GM12878 (cell line): Measurements from ENCODE around the gene PRKCI. TPM values are rescaled to one million over a fixed set of nuclear protein-coding genes. Genes with fewer than 3 reads are reported as not detected.
A peak's percentile ranks its signal among the peaks of the same experiment; 100 is the strongest.

Source experiments
- BRCA1 ChIP-seq: IDR thresholded peaks from 2 replicates; pipeline ENCODE4 v1.6.1; 2011; ENCODE audit warnings: low read depth, low read length, improper control_type of control experiment
- ESRRA ChIP-seq: IDR thresholded peaks from 2 replicates; pipeline ENCODE4 v1.6.1; 2012; ENCODE audit warnings: mild to moderate bottlenecking, low read length, improper control_type of control experiment
- EZH2 ChIP-seq: IDR thresholded peaks from 2 replicates; pipeline ENCODE4 v1.6.1; 2012; ENCODE audit warnings: low read depth, mild to moderate bottlenecking, control low read depth, inconsistent platforms, low read length, borderline replicate concordance; ENCODE audit not compliant: control insufficient read depth
- FOXK2 ChIP-seq: fragments of 450-650 bp; IDR thresholded peaks from 2 replicates; pipeline ENCODE4 v1.6.1; 2017; ENCODE audit warnings: mild to moderate bottlenecking, moderate library complexity
- MTA2 ChIP-seq: fragments of 450-650 bp; IDR thresholded peaks from 2 replicates; pipeline ENCODE4 v1.6.1; 2016; ENCODE audit warnings: low read depth, mild to moderate bottlenecking, moderate library complexity
- MXI1 ChIP-seq: fragments of 150-350 bp; IDR thresholded peaks from 2 replicates; pipeline ENCODE4 v1.6.1; 2011; ENCODE audit warnings: low read depth, mild to moderate bottlenecking, inconsistent platforms, low read length, improper control_type of control experiment
- NFXL1 ChIP-seq: fragments of 450-650 bp; IDR thresholded peaks from 2 replicates; pipeline ENCODE4 v1.6.1; 2017; ENCODE audit warnings: antibody characterized with exemption, mild to moderate bottlenecking, borderline replicate concordance
- NFYB ChIP-seq: IDR thresholded peaks from 2 replicates; pipeline ENCODE4 v1.6.1; 2011; ENCODE audit warnings: low read depth, mild to moderate bottlenecking, low read length, improper control_type of control experiment, moderate library complexity; ENCODE audit not compliant: insufficient read depth
- POLR2AphosphoS5 ChIP-seq: IDR thresholded peaks from 2 replicates; pipeline ENCODE4 v1.6.1; 2011; ENCODE audit warnings: mild to moderate bottlenecking, low read length, inconsistent platforms
- RAD51 ChIP-seq: fragments of 450-650 bp; IDR thresholded peaks from 2 replicates; pipeline ENCODE4 v1.6.1; 2016; ENCODE audit warnings: moderate library complexity, mild to moderate bottlenecking, inconsistent platforms
- SIN3A ChIP-seq: IDR thresholded peaks from 2 replicates; pipeline ENCODE4 v1.6.1; 2012; ENCODE audit warnings: low read depth, low read length, improper control_type of control experiment
- polyA plus RNA-seq, 11 experiments: library from polyadenylated mRNA; depleted of rRNA in 4 of 11; unstranded in 6 of 11; stranded (reverse) in 5 of 11; fragments of >200 nt; fragmentation: Nextera tagmentation in 4 of 11; fragmentation: Illumina TruSeq in 1 of 11; extraction: Ambion mirVana in 4 of 11; extraction: Trizol in 1 of 11; gene quantifications; 1 replicate in 1 of 11; 2 replicates in 10 of 11; pipeline versions ENCODE4 v1.2.1 to v1.2.3, GENCODE V29; 2011 to 2016; ENCODE audit warnings: inconsistent platforms in 2 of 11, missing spikeins in 2 of 11, low read depth in 1 of 11
- total RNA-seq, 4 experiments: library from RNA; depleted of rRNA in 3 of 4; stranded (reverse); fragments of >200 nt in 3 of 4; fragmentation: Illumina TruSeq in 1 of 4; extraction: Trizol in 1 of 4; gene quantifications; 2 replicates each; pipeline versions ENCODE4 v1.2.1 to v1.2.3, GENCODE V29; 2013 to 2021
- TF ChIP-seq, protein P1 (sequence below): fragments of 450-650 bp; IDR thresholded peaks from 2 replicates; pipeline ENCODE4 v1.6.1; 2016; ENCODE audit warnings: mild to moderate bottlenecking
- TF ChIP-seq, protein P2 (sequence below): fragments of 450-650 bp; IDR thresholded peaks from 2 replicates; pipeline ENCODE4 v1.6.1; 2018; ENCODE audit warnings: borderline replicate concordance, mild to moderate bottlenecking; ENCODE audit not compliant: partially characterized antibody
- TF ChIP-seq, protein P3 (sequence below): fragments of 450-650 bp; IDR thresholded peaks from 2 replicates; pipeline ENCODE4 v1.6.1; 2016; ENCODE audit warnings: mild to moderate bottlenecking
- TF ChIP-seq, protein P4 (sequence below): fragments of 450-650 bp; IDR thresholded peaks from 2 replicates; pipeline ENCODE4 v1.6.1; 2017; ENCODE audit warnings: mild to moderate bottlenecking, moderate library complexity
- TF ChIP-seq, protein P5 (sequence below), 3 experiments: IDR thresholded peaks in 2 of 3; conservative IDR thresholded peaks in 1 of 3; 2 replicates each; pipeline ENCODE4 v1.5.1; 2011; ENCODE audit warnings: low read depth in 3 of 3, low read length in 3 of 3, mild to moderate bottlenecking in 3 of 3, control low read depth in 2 of 3, moderate library complexity in 2 of 3, inconsistent platforms in 1 of 3, mixed read lengths in 1 of 3; ENCODE audit not compliant: control insufficient read depth in 2 of 3, insufficient read depth in 1 of 3; ENCODE audit errors: extremely low read depth in 1 of 3

The PRKCI gene
- total and polyA plus RNA-seq, 10 of the 15 experiments (the other 5 are each of a cell fraction or from before 2014, with no cell fraction given) = 3.5 to 15.4 (median 11.8) TPM

DNA sequence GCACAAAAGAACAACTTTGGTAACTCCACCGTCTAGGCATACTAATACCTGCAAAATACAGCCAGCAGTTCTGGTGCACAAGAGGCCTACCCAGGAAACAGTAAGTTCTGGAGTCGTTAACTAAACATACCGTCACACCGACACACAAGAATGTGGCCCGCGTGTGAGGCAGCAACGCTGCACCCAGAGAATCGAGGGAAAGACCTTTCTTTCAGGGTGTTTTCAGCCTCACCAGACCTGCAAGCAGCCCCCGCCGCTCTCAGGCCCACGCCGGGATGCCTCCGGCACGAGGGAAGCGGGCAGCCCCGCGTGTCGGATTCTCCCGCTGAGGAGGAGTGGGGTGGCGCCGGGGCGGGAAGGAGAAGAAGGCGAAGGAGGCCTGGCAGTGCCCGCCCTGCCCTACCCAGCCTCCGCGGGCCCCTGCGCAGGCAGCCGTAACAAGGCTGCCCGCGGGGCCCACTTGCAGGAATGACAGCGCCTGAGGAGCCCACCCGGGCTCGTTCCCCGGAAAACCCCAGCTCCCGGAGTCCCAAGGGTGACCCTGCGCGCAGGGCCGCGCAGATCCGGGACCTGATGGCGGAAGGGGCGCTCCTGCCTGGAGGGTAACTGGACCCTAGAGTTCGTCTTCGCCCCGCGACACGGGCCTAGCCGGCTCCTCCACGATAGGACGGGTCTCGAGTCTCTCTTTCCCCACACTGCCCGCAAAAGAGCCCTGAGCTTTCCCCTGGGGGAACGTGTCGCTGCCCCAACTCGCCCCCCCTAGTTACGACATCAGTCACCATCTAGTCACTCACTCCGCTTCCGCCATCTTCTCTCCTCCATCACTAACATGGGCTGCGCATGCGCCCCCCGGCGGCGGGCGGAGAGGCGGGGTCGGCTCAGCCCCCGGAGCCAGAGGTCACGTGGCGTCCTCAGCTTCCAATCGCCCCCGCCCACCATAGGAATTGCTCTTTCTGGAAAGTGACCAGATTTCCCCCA lies 41.0 kb upstream of the PRKCI start, which contains the start of gene PHC3 (continued):
- TF ChIP-seq, protein P1, sequence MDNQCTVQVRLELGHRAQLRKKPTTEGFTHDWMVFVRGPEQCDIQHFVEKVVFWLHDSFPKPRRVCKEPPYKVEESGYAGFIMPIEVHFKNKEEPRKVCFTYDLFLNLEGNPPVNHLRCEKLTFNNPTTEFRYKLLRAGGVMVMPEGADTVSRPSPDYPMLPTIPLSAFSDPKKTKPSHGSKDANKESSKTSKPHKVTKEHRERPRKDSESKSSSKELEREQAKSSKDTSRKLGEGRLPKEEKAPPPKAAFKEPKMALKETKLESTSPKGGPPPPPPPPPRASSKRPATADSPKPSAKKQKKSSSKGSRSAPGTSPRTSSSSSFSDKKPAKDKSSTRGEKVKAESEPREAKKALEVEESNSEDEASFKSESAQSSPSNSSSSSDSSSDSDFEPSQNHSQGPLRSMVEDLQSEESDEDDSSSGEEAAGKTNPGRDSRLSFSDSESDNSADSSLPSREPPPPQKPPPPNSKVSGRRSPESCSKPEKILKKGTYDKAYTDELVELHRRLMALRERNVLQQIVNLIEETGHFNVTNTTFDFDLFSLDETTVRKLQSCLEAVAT = peak; percentile 74
- TF ChIP-seq ESRRA (no peak), NFYB (no peak), POLR2AphosphoS5 (peak; percentile 88; the same call in 1 of the 2 replicates), SIN3A (no peak; the same call in 1 of the 2 replicates), EZH2 (no peak), BRCA1 (no peak), MTA2 (peak; percentile 41; the same call in 1 of the 2 replicates), NFXL1 (no peak), MXI1 (no peak), FOXK2 (no peak), RAD51 (peak; percentile 97)
- TF ChIP-seq, protein P2, sequence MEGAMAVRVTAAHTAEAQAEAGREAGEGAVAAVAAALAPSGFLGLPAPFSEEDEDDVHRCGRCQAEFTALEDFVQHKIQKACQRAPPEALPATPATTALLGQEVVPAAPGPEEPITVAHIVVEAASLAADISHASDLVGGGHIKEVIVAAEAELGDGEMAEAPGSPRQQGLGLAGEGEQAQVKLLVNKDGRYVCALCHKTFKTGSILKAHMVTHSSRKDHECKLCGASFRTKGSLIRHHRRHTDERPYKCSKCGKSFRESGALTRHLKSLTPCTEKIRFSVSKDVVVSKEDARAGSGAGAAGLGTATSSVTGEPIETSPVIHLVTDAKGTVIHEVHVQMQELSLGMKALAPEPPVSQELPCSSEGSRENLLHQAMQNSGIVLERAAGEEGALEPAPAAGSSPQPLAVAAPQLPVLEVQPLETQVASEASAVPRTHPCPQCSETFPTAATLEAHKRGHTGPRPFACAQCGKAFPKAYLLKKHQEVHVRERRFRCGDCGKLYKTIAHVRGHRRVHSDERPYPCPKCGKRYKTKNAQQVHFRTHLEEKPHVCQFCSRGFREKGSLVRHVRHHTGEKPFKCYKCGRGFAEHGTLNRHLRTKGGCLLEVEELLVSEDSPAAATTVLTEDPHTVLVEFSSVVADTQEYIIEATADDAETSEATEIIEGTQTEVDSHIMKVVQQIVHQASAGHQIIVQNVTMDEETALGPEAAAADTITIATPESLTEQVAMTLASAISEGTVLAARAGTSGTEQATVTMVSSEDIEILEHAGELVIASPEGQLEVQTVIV = peak; percentile 37
- TF ChIP-seq, protein P3, sequence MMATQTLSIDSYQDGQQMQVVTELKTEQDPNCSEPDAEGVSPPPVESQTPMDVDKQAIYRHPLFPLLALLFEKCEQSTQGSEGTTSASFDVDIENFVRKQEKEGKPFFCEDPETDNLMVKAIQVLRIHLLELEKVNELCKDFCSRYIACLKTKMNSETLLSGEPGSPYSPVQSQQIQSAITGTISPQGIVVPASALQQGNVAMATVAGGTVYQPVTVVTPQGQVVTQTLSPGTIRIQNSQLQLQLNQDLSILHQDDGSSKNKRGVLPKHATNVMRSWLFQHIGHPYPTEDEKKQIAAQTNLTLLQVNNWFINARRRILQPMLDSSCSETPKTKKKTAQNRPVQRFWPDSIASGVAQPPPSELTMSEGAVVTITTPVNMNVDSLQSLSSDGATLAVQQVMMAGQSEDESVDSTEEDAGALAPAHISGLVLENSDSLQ = peak; percentile 79
- TF ChIP-seq, protein P4, sequence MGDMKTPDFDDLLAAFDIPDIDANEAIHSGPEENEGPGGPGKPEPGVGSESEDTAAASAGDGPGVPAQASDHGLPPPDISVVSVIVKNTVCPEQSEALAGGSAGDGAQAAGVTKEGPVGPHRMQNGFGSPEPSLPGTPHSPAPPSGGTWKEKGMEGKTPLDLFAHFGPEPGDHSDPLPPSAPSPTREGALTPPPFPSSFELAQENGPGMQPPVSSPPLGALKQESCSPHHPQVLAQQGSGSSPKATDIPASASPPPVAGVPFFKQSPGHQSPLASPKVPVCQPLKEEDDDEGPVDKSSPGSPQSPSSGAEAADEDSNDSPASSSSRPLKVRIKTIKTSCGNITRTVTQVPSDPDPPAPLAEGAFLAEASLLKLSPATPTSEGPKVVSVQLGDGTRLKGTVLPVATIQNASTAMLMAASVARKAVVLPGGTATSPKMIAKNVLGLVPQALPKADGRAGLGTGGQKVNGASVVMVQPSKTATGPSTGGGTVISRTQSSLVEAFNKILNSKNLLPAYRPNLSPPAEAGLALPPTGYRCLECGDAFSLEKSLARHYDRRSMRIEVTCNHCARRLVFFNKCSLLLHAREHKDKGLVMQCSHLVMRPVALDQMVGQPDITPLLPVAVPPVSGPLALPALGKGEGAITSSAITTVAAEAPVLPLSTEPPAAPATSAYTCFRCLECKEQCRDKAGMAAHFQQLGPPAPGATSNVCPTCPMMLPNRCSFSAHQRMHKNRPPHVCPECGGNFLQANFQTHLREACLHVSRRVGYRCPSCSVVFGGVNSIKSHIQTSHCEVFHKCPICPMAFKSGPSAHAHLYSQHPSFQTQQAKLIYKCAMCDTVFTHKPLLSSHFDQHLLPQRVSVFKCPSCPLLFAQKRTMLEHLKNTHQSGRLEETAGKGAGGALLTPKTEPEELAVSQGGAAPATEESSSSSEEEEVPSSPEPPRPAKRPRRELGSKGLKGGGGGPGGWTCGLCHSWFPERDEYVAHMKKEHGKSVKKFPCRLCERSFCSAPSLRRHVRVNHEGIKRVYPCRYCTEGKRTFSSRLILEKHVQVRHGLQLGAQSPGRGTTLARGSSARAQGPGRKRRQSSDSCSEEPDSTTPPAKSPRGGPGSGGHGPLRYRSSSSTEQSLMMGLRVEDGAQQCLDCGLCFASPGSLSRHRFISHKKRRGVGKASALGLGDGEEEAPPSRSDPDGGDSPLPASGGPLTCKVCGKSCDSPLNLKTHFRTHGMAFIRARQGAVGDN = no peak
- TF ChIP-seq, protein P5, sequence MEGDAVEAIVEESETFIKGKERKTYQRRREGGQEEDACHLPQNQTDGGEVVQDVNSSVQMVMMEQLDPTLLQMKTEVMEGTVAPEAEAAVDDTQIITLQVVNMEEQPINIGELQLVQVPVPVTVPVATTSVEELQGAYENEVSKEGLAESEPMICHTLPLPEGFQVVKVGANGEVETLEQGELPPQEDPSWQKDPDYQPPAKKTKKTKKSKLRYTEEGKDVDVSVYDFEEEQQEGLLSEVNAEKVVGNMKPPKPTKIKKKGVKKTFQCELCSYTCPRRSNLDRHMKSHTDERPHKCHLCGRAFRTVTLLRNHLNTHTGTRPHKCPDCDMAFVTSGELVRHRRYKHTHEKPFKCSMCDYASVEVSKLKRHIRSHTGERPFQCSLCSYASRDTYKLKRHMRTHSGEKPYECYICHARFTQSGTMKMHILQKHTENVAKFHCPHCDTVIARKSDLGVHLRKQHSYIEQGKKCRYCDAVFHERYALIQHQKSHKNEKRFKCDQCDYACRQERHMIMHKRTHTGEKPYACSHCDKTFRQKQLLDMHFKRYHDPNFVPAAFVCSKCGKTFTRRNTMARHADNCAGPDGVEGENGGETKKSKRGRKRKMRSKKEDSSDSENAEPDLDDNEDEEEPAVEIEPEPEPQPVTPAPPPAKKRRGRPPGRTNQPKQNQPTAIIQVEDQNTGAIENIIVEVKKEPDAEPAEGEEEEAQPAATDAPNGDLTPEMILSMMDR (IDR thresholded peaks at IDR 0.05 in 2 of 3, conservative IDR thresholded peaks at IDR 0.05 in 1 of 3; ENCODE audit: control insufficient read depth in 2 of 3, extremely low read depth in 1 of 3, insufficient read depth in 1 of 3, low read depth in 3 of 3, low read length in 3 of 3) = 0 out of 6 replicates have a peak, but pooled peaks of 1 of the 3 experiments have one; percentile 17
